Fibroblast of the aortic adventitia (primary cell): ENCODE measurements around the gene CDH13. TPM values are rescaled to one million over a fixed set of nuclear protein-coding genes. Genes with fewer than 3 reads are reported as not detected.

ENCODE experiments used
- DNase-seq: peaks from one replicate; pipeline ENCODE4 v3.0.0-alpha.2; 2010; ENCODE audit warnings: low read depth
- H3K4me3 ChIP-seq: 2 replicates; pipeline ENCODE4 v1.5.1; 2011; ENCODE audit warnings: low read depth, mild to moderate bottlenecking, control low read depth, low read length, moderate library complexity
- CTCF ChIP-seq: IDR thresholded peaks from 2 replicates; pipeline ENCODE4 v1.5.1; 2011; ENCODE audit warnings: mild to moderate bottlenecking, low read length, control low read depth, inconsistent platforms; ENCODE audit not compliant: insufficient read depth
- total RNA-seq: library from RNA; depleted of rRNA; stranded (reverse); fragments of >200 nt; gene quantifications from 2 replicates; pipeline ENCODE4 v1.2.3, GENCODE V29; 2012; ENCODE audit warnings: low replicate concordance

CDH13 gene
- total RNA-seq, 1 donor = 55.7 TPM

GRCh38 chr16:82732461-82732860, 105.7 kb downstream of the CDH13 start:
- peak; percentile 19 for DNase-seq
- TF ChIP-seq CTCF = no peak
- no peak overlapping the region for H3K4me3 ChIP-seq

- no peak overlapping the region for H3K4me3 ChIP-seq
- TF ChIP-seq CTCF = no peak
- DNase-seq = no peak
Measured at GRCh38 chr16:82735186-82735585, 108.4 kb downstream of the CDH13 start.

GRCh38 chr16:82735673-82736091, 108.9 kb downstream of the CDH13 start:
- DNase-seq = peak; percentile 87
- TF ChIP-seq CTCF = no peak
- H3K4me3 ChIP-seq = no peak overlapping the region

GRCh38 chr16:82736224-82736623, 109.5 kb downstream of the CDH13 start:
- H3K4me3 ChIP-seq = no peak overlapping the region
- no peak for DNase-seq
- no peak for TF ChIP-seq CTCF

GRCh38 chr16:82738699-82739098, 111.9 kb downstream of the CDH13 start:
- peak; percentile 39 for DNase-seq
- no peak overlapping the region for H3K4me3 ChIP-seq
- TF ChIP-seq CTCF = peak; percentile 51

- no peak for DNase-seq
- no peak for TF ChIP-seq CTCF
- no peak overlapping the region for H3K4me3 ChIP-seq
Measured at GRCh38 chr16:82741073-82741615, 114.4 kb downstream of the CDH13 start.

GRCh38 chr16:82744958-82745357, 118.2 kb downstream of the CDH13 start:
- no peak for TF ChIP-seq CTCF
- DNase-seq = no peak
- no peak overlapping the region for H3K4me3 ChIP-seq
